ENCODE data around the gene PRKCD. TPM values are rescaled to one million over a fixed set of nuclear protein-coding genes. Genes with fewer than 3 reads are reported as not detected.

PRKCD gene
- total RNA-seq, 1 donor from 2014 or later, result 32.2 TPM

DNA sequence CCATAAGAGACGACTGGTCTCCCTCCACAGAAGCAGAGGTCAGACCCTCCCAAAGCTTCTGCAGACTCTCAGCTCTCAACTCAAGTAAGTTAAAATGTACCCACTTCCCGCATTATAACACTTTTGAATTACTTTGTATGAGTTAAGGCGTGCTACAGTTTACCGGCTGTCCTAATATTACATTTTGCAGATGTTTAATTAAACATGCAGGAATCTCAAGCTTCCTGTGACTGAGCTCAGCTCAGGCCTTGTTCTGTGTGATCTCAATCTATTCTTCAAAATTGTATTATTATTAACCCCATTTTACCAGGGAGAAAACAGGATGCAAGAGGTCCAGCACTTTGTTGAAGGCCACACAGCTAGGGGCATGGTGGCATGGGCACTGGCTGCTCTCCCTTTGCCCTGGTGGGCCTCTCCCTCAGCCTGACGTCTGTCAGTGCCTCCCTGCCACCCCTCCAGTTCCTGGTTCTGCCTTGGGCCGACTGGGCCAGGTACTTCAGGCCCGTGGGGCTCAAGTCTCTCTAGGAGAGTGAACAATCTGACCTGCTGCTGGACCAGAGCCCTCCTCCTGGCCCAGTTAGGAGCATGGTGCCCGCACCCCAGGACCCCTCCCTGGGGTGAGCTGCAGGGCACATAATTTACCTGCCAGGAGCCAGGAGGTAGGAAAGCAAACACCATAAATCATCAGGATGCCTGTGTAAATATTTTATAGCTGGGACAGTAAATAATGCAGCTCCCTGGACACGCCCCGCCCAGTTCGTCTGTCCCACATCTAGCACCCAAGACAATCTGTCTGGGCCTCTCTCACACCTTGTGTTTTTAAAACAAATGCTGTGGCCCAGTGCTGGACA is 15.9 kb upstream of the PRKCD start:
- no peak for TF ChIP-seq CTCF (IDR thresholded peaks at IDR 0.05)
- TF ChIP-seq POLR2AphosphoS5 (IDR thresholded peaks at IDR 0.05; ENCODE audit: insufficient read depth in 1 of 2, low read depth in 1 of 2), result no peak
- TF ChIP-seq POLR2A (IDR thresholded peaks at IDR 0.05), result no peak
- Histone ChIP-seq H3K27me3 (no peaks in the 10 kb centered on the region), H3K27ac (no peak overlapping the region), H3K9me3 (no peaks in the 10 kb centered on the region), H3K36me3 (no peaks in the 10 kb centered on the region), H3K4me1 (no peaks in the 10 kb centered on the region), H3K4me3 (no peak overlapping the region)
- intact Hi-C loops (cut with DNase I), result no loop called here
- no peak for DNase-seq (ENCODE audit: extremely low spot score in 2 of 2)

DNA sequence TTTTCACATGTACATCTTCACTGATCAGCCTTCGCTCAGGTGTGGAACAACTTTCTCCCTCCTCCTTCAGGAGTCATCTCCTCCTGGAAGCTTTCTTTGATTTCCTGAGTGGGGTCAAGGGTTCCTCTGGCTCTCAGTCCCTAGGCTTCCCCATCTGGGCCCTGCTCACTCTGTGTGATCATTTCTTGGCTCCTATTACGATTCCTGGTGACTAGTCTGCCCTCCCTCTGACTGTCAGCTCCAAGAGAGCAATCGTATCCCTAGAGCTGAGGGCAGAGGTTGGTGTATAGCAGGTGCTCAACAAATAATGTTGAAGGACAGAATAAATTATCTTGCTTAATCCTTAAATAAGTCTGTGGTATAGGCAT is 15.3 kb upstream of the PRKCD start:
- Histone ChIP-seq H3K36me3 (no peaks in the 10 kb centered on the region), H3K4me1 (no peaks in the 10 kb centered on the region), H3K27ac (no peak overlapping the region), H3K27me3 (no peaks in the 10 kb centered on the region), H3K9me3 (no peaks in the 10 kb centered on the region), H3K4me3 (no peak overlapping the region)
- TF ChIP-seq POLR2AphosphoS5 (IDR thresholded peaks at IDR 0.05; ENCODE audit: insufficient read depth in 1 of 2, low read depth in 1 of 2) (no peak), POLR2A (IDR thresholded peaks at IDR 0.05) (no peak), CTCF (IDR thresholded peaks at IDR 0.05) (no peak)
- intact Hi-C loops (cut with DNase I), result no loop called here
- DNase-seq (ENCODE audit: extremely low spot score in 2 of 2), result no peak

- intact Hi-C loops (cut with DNase I), result no loop called here
- H3K27ac ChIP-seq, result no peak overlapping the region
- H3K36me3 ChIP-seq, result no peaks in the 10 kb centered on the region
- TF ChIP-seq POLR2A (IDR thresholded peaks at IDR 0.05) (no peak), POLR2AphosphoS5 (IDR thresholded peaks at IDR 0.05; ENCODE audit: insufficient read depth in 1 of 2, low read depth in 1 of 2) (no peak), CTCF (IDR thresholded peaks at IDR 0.05) (no peak)
- DNase-seq (ENCODE audit: extremely low spot score in 2 of 2), result no peak
- H3K27me3 ChIP-seq, result no peaks in the 10 kb centered on the region
- H3K4me3 ChIP-seq, result no peak overlapping the region
- H3K4me1 ChIP-seq, result no peaks in the 10 kb centered on the region
- H3K9me3 ChIP-seq, result no peaks in the 10 kb centered on the region
Observed at GRCh38 chr3:53146319-53146891, 14.6 kb upstream of the PRKCD start.

DNA sequence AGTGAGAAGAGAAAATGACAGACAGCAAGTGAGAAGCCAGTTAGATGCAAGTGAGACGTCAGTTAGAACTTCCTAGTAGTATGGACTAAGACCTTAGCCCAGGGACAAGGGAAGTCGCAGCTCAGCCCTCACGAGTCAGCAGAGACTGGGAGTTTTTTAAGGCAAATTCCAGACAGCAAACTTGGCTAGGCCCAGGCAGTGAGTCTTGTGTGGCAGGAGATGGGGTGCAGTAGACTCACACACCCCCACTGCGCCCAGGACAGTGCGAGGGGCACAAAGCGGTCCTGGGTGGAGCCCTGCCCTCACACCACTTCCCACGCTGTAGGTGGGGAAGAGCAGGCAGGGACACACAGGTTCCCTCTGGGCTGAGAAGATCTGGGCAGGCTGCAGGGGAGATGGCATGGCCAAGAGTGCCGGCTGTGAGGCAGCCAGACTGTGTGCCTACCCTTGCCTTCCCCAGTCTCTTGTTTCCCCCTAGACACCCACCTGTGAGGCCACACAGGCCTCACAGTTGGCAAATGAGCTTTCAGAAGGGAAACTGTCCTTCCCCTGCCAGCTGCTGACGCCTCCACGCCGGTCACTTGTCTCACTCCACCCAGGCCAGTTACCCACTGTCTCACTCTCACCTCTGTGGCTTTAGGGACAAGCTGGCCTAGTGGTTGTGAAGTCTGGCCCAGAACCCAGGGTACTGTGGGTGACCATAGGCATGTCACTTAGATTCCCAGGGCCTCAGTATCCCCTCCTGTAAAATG is 13.7 kb upstream of the PRKCD start:
- no peaks in the 10 kb centered on the region for H3K4me1 ChIP-seq
- no peaks in the 10 kb centered on the region for H3K27me3 ChIP-seq
- no peaks in the 10 kb centered on the region for H3K9me3 ChIP-seq
- no peak for DNase-seq (ENCODE audit: extremely low spot score in 2 of 2)
- no peak overlapping the region for H3K4me3 ChIP-seq
- no peak for TF ChIP-seq POLR2AphosphoS5 (IDR thresholded peaks at IDR 0.05; ENCODE audit: insufficient read depth in 1 of 2, low read depth in 1 of 2)
- TF ChIP-seq POLR2A (IDR thresholded peaks at IDR 0.05), result no peak
- TF ChIP-seq CTCF (IDR thresholded peaks at IDR 0.05), result no peak
- H3K36me3 ChIP-seq, result no peaks in the 10 kb centered on the region
- intact Hi-C loops (cut with DNase I), result no loop called here
- H3K27ac ChIP-seq, result no peak overlapping the region
